Prostate gland (tissue), 2 donors: Measurements from ENCODE around the gene EFCC1. TPM values are rescaled to one million over a fixed set of nuclear protein-coding genes. Genes with fewer than 3 reads are reported as not detected.

ENCODE experiments used
- DNase-seq: peaks from one replicate; pipeline ENCODE4 v3.0.0-alpha.2; 2019; ENCODE audit warnings: low spot score
- H3K27ac ChIP-seq, 2 donors: fragments of 200-600 bp; sonication (generic); 2 replicates each; pipeline ENCODE4 v1.5.1; 2017 to 2019
- H3K27me3 ChIP-seq: fragments of 200-600 bp; sonication (generic); replicated peaks from 2 replicates; pipeline ENCODE4 v1.5.1; 2019; ENCODE audit not compliant: insufficient read depth
- H3K36me3 ChIP-seq, 2 donors: fragments of 200-600 bp; sonication (generic); 1 replicate in 1 of 2; 2 replicates in 1 of 2; pipeline versions ENCODE4 v1.5.1 to v1.8.1; 2017 to 2019
- H3K4me1 ChIP-seq: fragments of 200-600 bp; sonication (generic); replicated peaks from 2 replicates; pipeline ENCODE4 v1.5.1; 2019
- H3K4me3 ChIP-seq, 2 donors: fragments of 200-600 bp; sonication (generic); 2 replicates each; pipeline ENCODE4 v1.5.1; 2017 to 2019
- H3K9me3 ChIP-seq: fragments of 200-600 bp; sonication (generic); 2 replicates; pipeline ENCODE4 v1.5.1; 2017
- POLR2A ChIP-seq: fragments of 450-650 bp; IDR thresholded peaks from one replicate; pipeline ENCODE4 v1.6.1; 2016; ENCODE audit warnings: antibody characterized with exemption, mild to moderate bottlenecking
- POLR2AphosphoS5 ChIP-seq: sonication (generic); formaldehyde crosslinking; IDR thresholded peaks from one replicate; pipeline ENCODE4 v1.6.1; 2017; ENCODE audit warnings: antibody characterized with exemption
- WGBS: methylation state at CpG from one replicate; pipeline ENCODE4 v1.1.5; 2018; 5-methylcytosine and 5-hydroxymethylcytosine counted together
- intact Hi-C: fragments of 100-400 bp; cut with DNase I; formaldehyde crosslinking; loops from one replicate; pipeline ENCODE4 v1.14.2; 2022
- total RNA-seq, 2 donors: library from RNA; depleted of rRNA; stranded (reverse); fragments of >200 nt; gene quantifications; one replicate each; pipeline ENCODE4 v1.1.0, GENCODE V29; 2016
- TF ChIP-seq, protein P1 (sequence below), 4 experiments: fragments of 200-600 bp in 2 of 4; fragments of 450-650 bp in 2 of 4; sonication (generic) in 2 of 4; IDR thresholded peaks; 1 replicate in 3 of 4; 2 replicates in 1 of 4; pipeline ENCODE4 v1.5.1; 2016 to 2019; ENCODE audit warnings: antibody characterized with exemption in 4 of 4, mild to moderate bottlenecking in 2 of 4, moderate library complexity in 2 of 4

Gene EFCC1
- total RNA-seq, 2 donors from 2014 or later = 1.8 to 4.0 TPM

DNA sequence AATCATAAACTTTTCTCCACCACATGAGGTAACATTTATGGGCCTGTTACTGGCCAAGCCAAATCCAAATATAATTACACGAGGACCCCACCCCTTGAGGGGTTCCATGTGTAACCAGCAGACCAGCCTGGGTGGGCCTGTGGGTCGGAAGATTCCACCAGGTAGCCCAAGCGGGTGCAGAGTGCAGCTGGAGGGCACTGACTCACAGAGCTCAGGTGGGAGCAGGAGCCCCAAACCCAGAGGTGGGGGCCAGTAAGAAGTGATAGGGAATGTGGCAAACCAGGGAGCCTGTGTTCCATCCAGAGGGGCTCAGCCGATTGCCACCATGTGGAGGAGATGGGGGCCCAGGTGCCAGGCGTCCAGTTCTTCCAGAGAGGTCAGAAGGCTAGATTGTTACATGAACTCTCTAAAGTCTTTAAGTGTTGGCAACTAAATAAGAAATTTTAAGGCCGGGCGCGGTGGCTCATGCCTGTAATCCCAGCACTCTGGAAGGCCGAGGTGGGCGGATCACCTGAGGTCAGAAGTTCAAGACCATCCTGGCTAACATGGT, 62.1 kb downstream of the EFCC1 start:
- TF ChIP-seq POLR2A = no peak
- no peak for TF ChIP-seq POLR2AphosphoS5
- TF ChIP-seq, protein P1, sequence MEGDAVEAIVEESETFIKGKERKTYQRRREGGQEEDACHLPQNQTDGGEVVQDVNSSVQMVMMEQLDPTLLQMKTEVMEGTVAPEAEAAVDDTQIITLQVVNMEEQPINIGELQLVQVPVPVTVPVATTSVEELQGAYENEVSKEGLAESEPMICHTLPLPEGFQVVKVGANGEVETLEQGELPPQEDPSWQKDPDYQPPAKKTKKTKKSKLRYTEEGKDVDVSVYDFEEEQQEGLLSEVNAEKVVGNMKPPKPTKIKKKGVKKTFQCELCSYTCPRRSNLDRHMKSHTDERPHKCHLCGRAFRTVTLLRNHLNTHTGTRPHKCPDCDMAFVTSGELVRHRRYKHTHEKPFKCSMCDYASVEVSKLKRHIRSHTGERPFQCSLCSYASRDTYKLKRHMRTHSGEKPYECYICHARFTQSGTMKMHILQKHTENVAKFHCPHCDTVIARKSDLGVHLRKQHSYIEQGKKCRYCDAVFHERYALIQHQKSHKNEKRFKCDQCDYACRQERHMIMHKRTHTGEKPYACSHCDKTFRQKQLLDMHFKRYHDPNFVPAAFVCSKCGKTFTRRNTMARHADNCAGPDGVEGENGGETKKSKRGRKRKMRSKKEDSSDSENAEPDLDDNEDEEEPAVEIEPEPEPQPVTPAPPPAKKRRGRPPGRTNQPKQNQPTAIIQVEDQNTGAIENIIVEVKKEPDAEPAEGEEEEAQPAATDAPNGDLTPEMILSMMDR (IDR thresholded peaks at IDR 0.05) = no peak
- no peaks in the 10 kb centered on the region for H3K27me3 ChIP-seq
- H3K27ac ChIP-seq = no peak overlapping the region
- 85% methylated on average over 10 of the region's 10 CpGs for WGBS
- H3K4me3 ChIP-seq = no peak overlapping the region
- H3K4me1 ChIP-seq = peaks cover 10% of the 10 kb centered on the region
- DNase-seq = no peak
- intact Hi-C loops = no loop called here
- H3K9me3 ChIP-seq = no peaks in the 10 kb centered on the region
- H3K36me3 ChIP-seq = no peaks in the 10 kb centered on the region

DNA sequence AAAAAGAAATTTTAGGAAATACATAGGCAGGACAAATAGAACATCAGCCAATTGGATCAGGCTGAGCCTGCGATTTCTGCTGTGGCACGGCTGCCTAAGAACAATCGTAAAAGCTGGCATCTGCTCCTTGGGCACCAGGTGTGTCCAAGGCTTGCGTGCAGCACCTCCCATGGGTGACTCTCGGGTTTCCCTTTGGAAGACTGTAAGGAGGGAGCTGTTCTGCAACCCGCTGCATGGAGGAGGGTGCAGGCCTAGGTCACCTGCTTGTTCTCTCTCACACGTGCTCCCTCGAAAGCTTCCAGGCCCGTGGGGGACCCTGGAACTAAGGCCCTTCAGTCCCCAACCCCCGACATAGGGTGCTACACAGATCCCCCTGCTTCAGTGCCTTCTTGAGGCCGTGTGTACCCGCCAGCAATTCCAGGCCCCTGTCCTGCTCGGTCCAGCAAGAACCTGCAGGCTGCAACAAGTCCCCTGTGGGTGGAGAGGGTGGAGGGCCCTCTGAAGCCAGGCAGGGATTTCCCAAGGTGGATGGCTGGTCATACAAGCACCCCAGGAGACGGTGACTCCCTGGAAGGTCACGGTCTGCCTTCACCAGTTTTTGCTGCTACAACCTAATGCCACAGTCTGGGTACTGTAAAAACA, 62.9 kb downstream of the EFCC1 start:
- intact Hi-C loops = no loop called here
- TF ChIP-seq POLR2AphosphoS5 = peak; percentile 63
- TF ChIP-seq, protein P1 (IDR thresholded peaks at IDR 0.05) = no peak
- no peak for TF ChIP-seq POLR2A
- WGBS = 64% methylated on average over 15 of the region's 15 CpGs
- Histone ChIP-seq H3K9me3 (no peaks in the 10 kb centered on the region), H3K36me3 (no peaks in the 10 kb centered on the region), H3K27me3 (no peaks in the 10 kb centered on the region), H3K27ac (no peak overlapping the region), H3K4me1 (peaks cover 2% of the 10 kb centered on the region), H3K4me3 (no peak overlapping the region)
- DNase-seq = peak; percentile 64

DNA sequence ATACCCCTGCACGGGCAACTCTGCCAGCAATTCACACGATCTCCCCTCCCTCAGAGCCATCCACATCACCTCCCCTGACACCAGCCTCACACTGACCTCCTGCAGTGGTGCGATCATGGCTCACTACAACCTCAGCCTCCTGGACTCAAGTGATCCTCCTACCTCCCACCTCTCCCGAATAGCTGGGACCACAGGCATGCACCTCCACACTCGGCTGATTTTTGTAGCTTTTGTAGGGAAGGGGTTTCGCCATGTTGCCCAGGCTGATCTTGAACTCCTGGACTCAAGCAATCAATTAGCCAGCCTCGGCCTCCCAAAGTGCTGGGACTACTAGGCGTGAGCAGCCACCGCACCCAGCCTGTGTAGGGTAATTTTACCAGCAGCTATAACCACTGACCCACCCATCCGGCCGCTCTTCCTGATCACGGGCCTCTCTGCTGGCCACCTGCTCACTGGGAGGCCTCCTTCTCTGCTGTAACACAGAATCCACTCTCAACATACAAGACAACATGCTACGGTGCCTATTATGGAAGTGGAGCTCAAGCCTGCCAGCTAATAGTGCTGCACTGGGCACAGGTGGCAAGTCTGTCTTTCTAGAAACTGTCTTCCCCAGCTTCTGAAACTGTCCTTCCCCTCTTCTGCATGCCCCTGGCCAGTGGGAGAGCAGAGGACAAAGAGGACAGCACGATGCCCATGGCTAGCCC, 64.1 kb downstream of the EFCC1 start:
- no peak for DNase-seq
- Histone ChIP-seq H3K27ac (no peak overlapping the region), H3K36me3 (no peaks in the 10 kb centered on the region), H3K27me3 (no peaks in the 10 kb centered on the region), H3K4me1 (peaks cover 2% of the 10 kb centered on the region), H3K4me3 (no peak overlapping the region), H3K9me3 (no peaks in the 10 kb centered on the region)
- intact Hi-C loops = no loop called here
- 91% methylated on average over 14 of the region's 14 CpGs for WGBS
- TF ChIP-seq POLR2A = no peak
- TF ChIP-seq, protein P1 (IDR thresholded peaks at IDR 0.05) = no peak
- no peak for TF ChIP-seq POLR2AphosphoS5

DNA sequence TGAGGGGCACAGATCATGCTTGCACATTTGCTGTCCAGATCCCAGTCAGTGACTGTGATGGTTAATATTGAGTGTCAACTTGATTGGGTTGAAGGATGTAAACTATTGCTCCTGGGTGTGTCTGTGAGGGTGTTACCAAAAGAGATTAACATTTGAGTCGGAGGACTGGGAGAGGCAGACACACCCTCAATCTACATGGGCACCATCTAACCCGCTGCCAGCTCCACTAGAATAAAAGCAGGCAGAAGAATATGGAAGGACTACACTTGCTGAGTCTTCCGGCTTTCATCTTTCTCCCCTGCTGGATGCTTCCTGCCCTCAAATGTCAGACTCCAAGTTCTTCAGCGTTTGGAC, 64.6 kb downstream of the EFCC1 start:
- Histone ChIP-seq H3K4me3 (no peak overlapping the region), H3K27ac (no peak overlapping the region), H3K9me3 (no peaks in the 10 kb centered on the region), H3K4me1 (peaks cover 2% of the 10 kb centered on the region), H3K27me3 (no peaks in the 10 kb centered on the region), H3K36me3 (no peaks in the 10 kb centered on the region)
- WGBS = 86% methylated on average over 4 of the region's 4 CpGs
- intact Hi-C loops = no loop called here
- TF ChIP-seq, protein P1 (IDR thresholded peaks at IDR 0.05) = no peak
- TF ChIP-seq POLR2AphosphoS5 = no peak
- TF ChIP-seq POLR2A = no peak
- no peak for DNase-seq
